ENCODE data around the gene PROX2.

GRCh38 chr14:74875941-74876913, at the start of gene PROX2:
- TF ChIP-seq CTCF (IDR thresholded peaks at IDR 0.05) (no peak), ZFX (IDR thresholded peaks at IDR 0.05; ENCODE audit: borderline replicate concordance) (no peak)
